HepG2 (cell line): ENCODE results near the gene AVPR2. TPM values are rescaled to one million over a fixed set of nuclear protein-coding genes. Genes with fewer than 3 reads are reported as not detected.

Experiments
- ATAC-seq: fragments of 200-7000 bp; cut with Tn5 transposase; 3 replicates; pipeline ENCODE4 v1.9.1; 2020; ENCODE audit warnings: mild to moderate bottlenecking, moderate library complexity
- BruUV-seq: library from RNA; stranded (reverse); fragments of 400-500 nt; replicated peaks from 2 replicates; lab custom pipeline; 2021; lab: Mats Ljungman, UMichigan
- CTCF ChIA-PET: fragments of 300-600 bp; formaldehyde crosslinking; extraction: SDS; loops from one replicate; lab custom pipeline; 2021; ENCODE audit warnings: low total read pairs, inconsistent platforms, low intra/inter-chr PET ratio; lab: Yijun Ruan, JAX
- POLR2A ChIA-PET: fragments of 350-600 bp; sonication (Branson Sonifier 250); formaldehyde crosslinking; loops from one replicate; lab custom pipeline; 2020; ENCODE audit warnings: antibody characterized with exemption, inconsistent platforms; lab: Yijun Ruan, JAX
- DNase-seq: peaks from one replicate; pipeline ENCODE4 v3.0.0-alpha.2; 2015; ENCODE audit warnings: low spot score
- FAIRE-seq: peaks from 3 replicates; lab custom pipeline; 2011; peaks lifted over from hg19 to GRCh38; lab: Jason Lieb, UNC
- H2AFZ ChIP-seq: one replicate; pipeline ENCODE4 v1.6.1; 2011; ENCODE audit warnings: low read length, inconsistent platforms
- H3K27ac ChIP-seq: fragments of 300-600 bp; 3 replicates; pipeline ENCODE4 v1.8.0; 2011; ENCODE audit warnings: mixed run types, mild to moderate bottlenecking, mixed read lengths, low read length, inconsistent platforms; ENCODE audit not compliant: insufficient read depth; ENCODE audit errors: extremely low read length
- H3K27me3 ChIP-seq, 2 experiments: fragments of 200-600 bp in 1 of 2; 2 replicates in 1 of 2; 3 replicates in 1 of 2; pipeline versions ENCODE4 v1.6.0 to v1.8.0; 2011; ENCODE audit warnings: low read length in 2 of 2, mild to moderate bottlenecking in 2 of 2, moderate library complexity in 2 of 2, inconsistent platforms in 1 of 2; ENCODE audit not compliant: insufficient read depth in 2 of 2, control insufficient read depth in 1 of 2
- H3K36me3 ChIP-seq, 2 experiments: fragments of 200-600 bp in 1 of 2; replicated peaks in 1 of 2; 2 replicates in 1 of 2; 3 replicates in 1 of 2; pipeline versions ENCODE4 v1.5.1 to v1.8.0; 2011; ENCODE audit warnings: low read length in 2 of 2, inconsistent platforms in 1 of 2; ENCODE audit not compliant: insufficient read depth in 2 of 2, control insufficient read depth in 1 of 2
- H3K4me1 ChIP-seq: 2 replicates; pipeline ENCODE4 v1.5.1; 2012; ENCODE audit warnings: low read length, inconsistent platforms; ENCODE audit not compliant: insufficient read depth
- H3K4me2 ChIP-seq: 2 replicates; pipeline ENCODE4 v1.6.0; 2011; ENCODE audit warnings: low read depth, low read length, inconsistent platforms
- H3K4me3 ChIP-seq, 3 experiments: fragments of 200-600 bp in 1 of 3; sonication (generic), shearing (Covaris generic) in 1 of 3; replicated peaks in 1 of 3; 2 replicates each; pipeline ENCODE4 v1.5.1; 2011 to 2016; ENCODE audit warnings: low read length in 3 of 3, inconsistent platforms in 2 of 3, low read depth in 2 of 3, mild to moderate bottlenecking in 2 of 3, control low read depth in 1 of 3, mixed read lengths in 1 of 3; ENCODE audit not compliant: insufficient read depth in 1 of 3
- H3K79me2 ChIP-seq: one replicate; pipeline ENCODE4 v1.6.1; 2011; ENCODE audit warnings: low read length, inconsistent platforms; ENCODE audit not compliant: insufficient read depth
- H3K9ac ChIP-seq: 2 replicates; pipeline ENCODE4 v1.6.0; 2011; ENCODE audit warnings: mild to moderate bottlenecking, low read depth, low read length, inconsistent platforms; ENCODE audit not compliant: insufficient read depth
- H3K9me3 ChIP-seq: 2 replicates; pipeline ENCODE4 v1.5.1; 2012; ENCODE audit warnings: mild to moderate bottlenecking, low read length
- H4K20me1 ChIP-seq: 2 replicates; pipeline ENCODE4 v1.6.0; 2011; ENCODE audit warnings: inconsistent platforms, mild to moderate bottlenecking, low read length, moderate library complexity; ENCODE audit not compliant: insufficient read depth
- AGO1 ChIP-seq: fragments of 200-400 bp; formaldehyde crosslinking; IDR thresholded peaks from 2 replicates; pipeline ENCODE4 v1.6.1; 2017; ENCODE audit warnings: mild to moderate bottlenecking, low read depth, low read length, moderate library complexity; ENCODE audit not compliant: poor library complexity, severe bottlenecking
- HNRNPL ChIP-seq: fragments of 200-400 bp; formaldehyde crosslinking; IDR thresholded peaks from 2 replicates; pipeline ENCODE4 v1.6.1; 2017; ENCODE audit warnings: mild to moderate bottlenecking, low read depth, low read length
- NPAS2 ChIP-seq: sonication (generic); formaldehyde crosslinking; IDR thresholded peaks from 2 replicates; pipeline ENCODE4 v1.8.0; 2022; ENCODE audit warnings: mild to moderate bottlenecking, missing genetic modification reagents, borderline replicate concordance
- RBM39 ChIP-seq: fragments of 200-400 bp; formaldehyde crosslinking; IDR thresholded peaks from one replicate; pipeline ENCODE4 v1.6.1; 2018; ENCODE audit warnings: antibody characterized with exemption, mild to moderate bottlenecking, low read depth, low read length; ENCODE audit not compliant: poor library complexity, severe bottlenecking
- REPIN1 ChIP-seq: sonication (generic); formaldehyde crosslinking; IDR thresholded peaks from 2 replicates; pipeline ENCODE4 v1.8.0; 2022; ENCODE audit warnings: missing genetic modification reagents, low read depth, mild to moderate bottlenecking, borderline replicate concordance
- ZBTB33 ChIP-seq: sonication (generic); formaldehyde crosslinking; IDR thresholded peaks from 2 replicates; pipeline ENCODE4 v1.4.0; 2020; ENCODE audit warnings: missing genetic modification reagents
- WGBS: methylation state at CpG from one replicate; pipeline ENCODE4 v1.1.6; 2017; ENCODE audit warnings: low lambda C conversion rate; 5-methylcytosine and 5-hydroxymethylcytosine counted together
- in situ Hi-C: cut with HindIII; loops from 2 replicates; pipeline ENCODE4 v1.10.0; 2017; ENCODE audit warnings: low pct_unique_long_range_greater_than_20kb; ENCODE audit not compliant: extremely low pct_ligation_motif_present
- intact Hi-C: fragments of 100-400 bp; cut with micrococcal nuclease; formaldehyde crosslinking; loops from one replicate; pipeline ENCODE4 v1.10.0; 2022; ENCODE audit not compliant: unreplicated experiment
- polyA plus RNA-seq, 8 experiments: library from polyadenylated mRNA; depleted of rRNA in 3 of 8; stranded (reverse) in 7 of 8; unstranded in 1 of 8; fragments of >200 nt; fragmentation: Illumina TruSeq in 4 of 8; extraction: Trizol in 4 of 8; gene quantifications; 2 replicates each; pipeline versions ENCODE4 v1.2.1 to v1.2.3, GENCODE V29; 2011 to 2016; ENCODE audit warnings: low read depth in 4 of 8, missing spikeins in 1 of 8, mixed read lengths in 1 of 8; ENCODE audit not compliant: insufficient read depth in 1 of 8
- total RNA-seq, 5 experiments: library from RNA; depleted of rRNA; stranded (reverse); fragments of >200 nt; fragmentation: Illumina TruSeq; extraction: Trizol; gene quantifications; 2 replicates each; pipeline ENCODE4 v1.2.3, GENCODE V29; 2016; ENCODE audit warnings: low read depth in 1 of 5

AVPR2 gene
- total and polyA plus RNA-seq, 2 of the 13 experiments (the other 11 are each of a cell fraction or from before 2014, with no cell fraction given): not detected

GRCh38 chrX:153948847-153949805 is 44.7 kb downstream of the AVPR2 start:
- Histone ChIP-seq H4K20me1 (no peaks in the 10 kb centered on the region), H3K36me3 (peaks cover 10 to 33% of the 10 kb centered on the region in 2 experiments; a peak in 4 of 5 replicates), H3K9me3 (no peaks in the 10 kb centered on the region), H3K27ac (peak overlapping the region; percentile 72), H3K79me2 (no peaks in the 10 kb centered on the region), H2AFZ (no peak overlapping the region), H3K27me3 (no peaks in the 10 kb centered on the region), H3K4me1 (peaks cover 47% of the 10 kb centered on the region), H3K9ac (no peak overlapping the region), H3K4me2 (no peak overlapping the region), H3K4me3 (no peak overlapping the region)
- TF ChIP-seq REPIN1 (CRISPR knock-in tag) (no peak), HNRNPL (0 out of 2 replicates have a peak, but pooled peaks have one; percentile 31), NPAS2 (no peak), RBM39 (no peak), ZBTB33 (CRISPR knock-in tag) (0 out of 2 replicates have a peak, but pooled peaks have one; percentile 18), AGO1 (peak; percentile 12)
- 88% methylated on average over 15 of the region's 30 CpGs for WGBS
- ChIA-PET CTCF (interaction anchor here (3.6 kb wide), 1 partner anchor 25 kb away, joined by 29 read pairs; no protein-coding TSS in a partner anchor), POLR2A (interaction anchor here (2.1 to 5.8 kb wide), 3 partner anchors 21 to 185 kb away, joined by 6 to 82 read pairs (median 9); partner anchors contain the start of gene PLXNB3)
- DNase-seq (no peak), ATAC-seq (no peak), FAIRE-seq (no peak)
- no TSS peak for BruUV-seq
- intact Hi-C loops (loop anchor here (10.0 kb wide), 1 partner anchor 184 kb away; the partner anchor contains the start of gene PLXNB3), in situ Hi-C loops (no loop called here)
